GM18951 (cell line): Measurements from ENCODE around the gene GABRB2.

Experiments
- POLR2A ChIP-seq: IDR thresholded peaks from 4 replicates; pipeline ENCODE4 v1.6.1; 2011; ENCODE audit warnings: mild to moderate bottlenecking; ENCODE audit not compliant: insufficient read length, insufficient read depth; ENCODE audit errors: extremely low read depth
- in situ Hi-C: fragments of 300-500 bp; cut with MboI; formaldehyde crosslinking; loops from one replicate; pipeline ENCODE4 v1.12.0; 2022; ENCODE audit warnings: low sequenced_read_pairs, mixed read lengths, inconsistent platforms; ENCODE audit not compliant: unreplicated experiment

GABRB2 gene

DNA sequence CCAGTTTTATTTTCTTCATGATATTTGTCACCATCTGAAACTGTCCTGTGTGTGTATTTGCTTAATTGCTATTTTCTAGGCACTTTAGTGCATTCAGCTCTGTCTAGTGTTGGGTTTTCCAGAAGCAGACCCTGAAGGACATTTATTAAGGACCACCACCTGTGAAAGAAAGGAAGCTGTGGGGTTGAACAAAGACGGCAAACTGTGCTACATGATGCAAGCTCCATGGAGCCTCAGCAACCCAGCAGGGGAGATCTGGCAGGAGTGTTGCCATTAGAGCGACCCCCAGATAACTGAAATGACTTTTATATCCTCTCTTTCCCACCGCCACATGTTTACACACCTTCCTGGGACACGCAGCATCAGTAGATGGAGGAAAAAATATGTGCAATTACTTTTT is 125.5 kb downstream of the GABRB2 start:
- in situ Hi-C loops, result no loop called here
- TF ChIP-seq POLR2A, result no peak

DNA sequence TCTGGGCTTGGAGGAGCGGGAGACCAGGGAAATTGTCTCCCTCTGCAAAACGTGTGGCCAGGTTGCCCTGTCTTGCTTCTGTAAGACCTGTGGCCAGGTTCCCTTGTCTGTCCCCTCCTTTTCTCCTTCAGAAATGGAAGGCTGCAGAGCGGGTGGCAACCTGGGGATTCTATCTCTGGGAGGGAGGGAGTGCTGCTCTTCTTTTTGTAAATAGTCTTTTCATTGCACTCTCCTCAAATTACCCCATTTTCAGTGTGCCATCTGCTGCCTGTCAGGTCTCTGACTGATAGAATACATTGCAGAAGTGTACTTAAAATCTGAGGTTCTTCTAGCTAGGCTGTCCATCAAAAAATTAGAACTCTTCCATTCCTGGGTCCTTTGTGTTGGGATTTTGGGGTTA is 126.0 kb downstream of the GABRB2 start:
- no peak for TF ChIP-seq POLR2A
- in situ Hi-C loops, result no loop called here

DNA sequence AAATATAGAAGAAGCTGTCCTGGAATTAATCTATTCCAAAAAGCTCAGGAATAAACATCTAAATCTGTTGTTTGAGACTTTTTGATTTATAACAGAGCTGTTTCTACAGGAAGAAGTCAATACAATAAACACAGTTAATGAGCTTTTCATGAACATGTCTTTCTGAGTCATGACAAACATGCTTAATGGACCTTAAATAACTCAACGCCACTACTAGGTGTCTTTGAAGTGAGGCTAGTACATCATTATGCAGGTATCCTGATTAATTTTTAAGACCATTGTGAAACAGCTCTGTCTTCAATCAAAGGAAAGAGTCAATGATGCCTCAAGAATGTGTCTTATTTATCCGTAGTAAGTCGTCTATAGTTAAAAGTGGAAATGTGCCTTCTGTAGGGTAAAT is 131.6 kb downstream of the GABRB2 start:
- in situ Hi-C loops, result no loop called here
- no peak for TF ChIP-seq POLR2A

DNA sequence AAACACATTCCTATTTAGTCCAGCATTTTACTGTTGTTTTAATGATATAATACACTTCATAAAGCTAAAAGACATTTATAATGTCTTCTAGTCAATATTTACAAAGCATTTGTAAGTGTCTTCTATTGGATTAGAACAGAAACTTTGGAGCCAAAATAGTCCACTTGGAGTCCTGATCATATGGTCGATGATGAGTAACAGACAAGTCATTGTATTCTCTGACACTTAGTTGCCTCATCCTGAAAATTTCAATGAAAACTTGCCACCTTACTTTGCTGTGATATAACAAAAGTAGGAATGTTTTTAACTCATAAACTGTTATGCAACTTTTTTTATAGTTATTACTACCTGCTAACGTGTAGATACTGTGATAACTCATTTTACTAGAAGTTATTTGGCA is 132.5 kb downstream of the GABRB2 start:
- in situ Hi-C loops, result no loop called here
- no peak for TF ChIP-seq POLR2A

DNA sequence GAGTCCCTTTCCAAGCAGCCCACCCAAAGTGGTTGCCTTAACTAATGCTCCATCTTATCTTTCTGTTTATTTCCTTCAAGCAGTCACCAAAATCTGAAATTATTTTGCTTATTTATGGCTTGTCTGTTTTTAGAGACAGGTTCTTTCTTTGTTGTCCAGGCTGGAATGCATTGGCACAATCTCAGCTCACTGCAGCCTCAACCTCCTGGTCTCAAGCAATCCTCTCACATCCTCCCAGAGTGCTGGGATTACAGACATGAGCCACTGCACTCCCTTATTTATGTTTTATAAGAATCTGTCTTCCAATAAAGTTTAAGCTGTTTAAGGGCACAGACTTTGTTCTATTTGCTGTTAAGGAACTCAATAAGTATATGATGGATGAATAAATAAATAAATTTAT is 133.7 kb downstream of the GABRB2 start:
- TF ChIP-seq POLR2A, result no peak
- in situ Hi-C loops, result no loop called here

DNA sequence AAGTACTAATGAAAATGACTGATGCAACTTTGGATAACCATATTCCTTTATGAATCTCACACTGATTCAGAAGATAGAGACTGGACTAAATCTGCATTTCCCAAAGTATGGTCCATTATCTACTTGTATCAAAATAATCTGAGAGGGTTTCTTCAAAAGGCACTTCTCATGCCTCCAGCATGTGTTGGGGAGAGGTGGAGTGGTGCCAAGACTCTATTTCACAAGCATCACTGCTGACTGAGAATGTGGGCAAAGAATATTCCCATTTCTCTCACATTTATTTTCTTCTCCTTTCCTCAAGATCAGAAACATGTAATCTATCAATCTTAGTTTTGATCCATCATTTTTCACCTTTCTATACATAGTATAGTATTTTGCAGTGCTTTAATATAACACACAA is 135.4 kb downstream of the GABRB2 start:
- in situ Hi-C loops, result no loop called here

DNA sequence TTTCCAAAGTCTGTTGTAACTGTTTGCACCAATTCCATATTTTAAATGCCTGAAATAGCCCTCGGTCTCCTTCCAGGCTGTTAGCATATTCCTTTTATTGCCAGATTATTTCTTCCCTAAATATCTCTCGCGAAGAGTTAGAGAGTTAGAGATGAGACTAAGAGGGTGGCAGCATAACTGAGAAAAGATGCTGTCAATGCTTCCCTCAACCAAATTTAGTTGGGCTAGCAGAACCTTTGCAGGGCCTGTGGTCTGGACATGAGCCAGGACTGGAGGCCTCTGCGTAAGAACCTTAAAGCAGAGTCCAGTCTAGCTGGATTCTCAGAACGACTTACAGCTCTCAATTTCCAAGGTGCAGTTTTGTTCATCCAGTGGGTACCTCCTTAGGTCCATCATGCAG is 135.9 kb downstream of the GABRB2 start:
- in situ Hi-C loops, result no loop called here
- no peak for TF ChIP-seq POLR2A

More for the DNA sequence above, 135.4 kb downstream of the GABRB2 start:
- TF ChIP-seq POLR2A, result no peak

DNA sequence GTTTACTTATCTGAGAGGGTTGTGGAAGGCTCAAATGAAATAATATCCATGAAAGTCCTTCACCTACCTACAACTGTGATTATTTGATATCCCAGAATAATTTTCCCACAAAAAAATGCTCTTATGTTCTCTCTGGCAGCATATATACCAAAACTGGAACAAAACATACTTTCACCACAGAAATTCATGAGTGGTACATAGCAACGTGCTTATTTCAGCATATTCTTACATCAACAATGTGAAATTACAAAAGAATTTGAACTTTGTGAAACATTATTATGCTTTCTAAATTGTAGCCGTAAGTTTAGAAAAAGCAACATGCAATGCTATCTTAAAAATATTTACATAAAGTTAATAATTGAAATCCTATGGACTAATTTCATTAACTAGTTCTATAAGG is 137.1 kb downstream of the GABRB2 start:
- TF ChIP-seq POLR2A, result no peak
- in situ Hi-C loops, result no loop called here

DNA sequence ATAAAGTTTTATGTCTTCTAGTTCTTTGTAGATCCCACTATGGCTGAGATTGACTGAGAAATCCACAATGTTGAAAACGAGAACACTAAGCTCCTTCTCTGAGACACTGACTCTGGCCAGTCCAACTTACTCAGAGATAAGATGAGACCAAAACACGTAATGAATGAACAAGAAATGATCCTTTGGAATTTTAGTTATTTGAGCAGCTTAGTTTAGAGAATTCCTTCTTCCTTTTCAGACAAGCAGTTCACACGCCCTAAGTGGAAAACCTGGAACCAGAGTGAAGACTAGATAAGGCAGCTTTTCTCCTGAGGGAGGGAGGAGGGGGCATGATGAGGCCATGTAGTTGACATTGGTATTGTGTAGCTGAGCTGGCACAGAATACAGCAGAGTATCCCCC is 139.6 kb downstream of the GABRB2 start:
- in situ Hi-C loops, result no loop called here
- no peak for TF ChIP-seq POLR2A

DNA sequence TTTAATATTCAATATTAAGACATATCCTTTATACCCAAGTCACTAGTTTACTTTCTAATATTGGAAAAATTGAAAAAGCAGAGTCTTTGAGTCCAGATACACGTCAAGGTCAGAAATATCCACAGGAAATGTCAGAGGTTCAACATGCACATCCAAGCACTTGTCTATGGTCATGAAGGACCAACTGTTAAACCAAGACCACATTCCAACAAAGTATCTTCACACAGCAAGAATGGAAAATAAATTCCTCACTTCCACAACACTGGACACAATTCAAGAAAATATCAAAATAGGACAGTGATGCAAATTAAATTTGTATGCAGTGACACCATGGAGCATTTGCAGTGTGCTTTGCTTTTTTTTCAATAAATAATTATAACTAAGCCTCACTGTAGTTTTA is 142.5 kb downstream of the GABRB2 start:
- TF ChIP-seq POLR2A, result no peak
- in situ Hi-C loops, result no loop called here

DNA sequence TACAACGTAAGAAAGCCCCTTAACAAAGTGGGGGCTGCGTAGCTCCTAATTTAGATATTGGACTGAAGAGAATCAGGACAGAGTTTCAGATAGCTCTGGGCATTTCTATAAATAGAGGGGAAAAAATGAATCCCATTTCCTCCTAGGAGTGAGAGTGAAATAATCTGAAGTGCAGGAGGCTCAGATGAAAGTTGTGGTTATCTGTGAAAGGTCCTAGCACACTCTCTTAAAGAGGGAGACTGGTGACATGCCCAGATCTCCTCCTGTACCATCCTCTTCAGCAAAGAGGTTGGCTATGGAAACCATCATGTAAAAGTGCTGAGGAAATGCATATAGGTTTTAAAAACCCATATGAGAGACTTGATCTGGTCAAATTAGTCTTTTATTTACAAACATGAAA is 143.4 kb downstream of the GABRB2 start:
- TF ChIP-seq POLR2A, result no peak
- in situ Hi-C loops, result no loop called here

DNA sequence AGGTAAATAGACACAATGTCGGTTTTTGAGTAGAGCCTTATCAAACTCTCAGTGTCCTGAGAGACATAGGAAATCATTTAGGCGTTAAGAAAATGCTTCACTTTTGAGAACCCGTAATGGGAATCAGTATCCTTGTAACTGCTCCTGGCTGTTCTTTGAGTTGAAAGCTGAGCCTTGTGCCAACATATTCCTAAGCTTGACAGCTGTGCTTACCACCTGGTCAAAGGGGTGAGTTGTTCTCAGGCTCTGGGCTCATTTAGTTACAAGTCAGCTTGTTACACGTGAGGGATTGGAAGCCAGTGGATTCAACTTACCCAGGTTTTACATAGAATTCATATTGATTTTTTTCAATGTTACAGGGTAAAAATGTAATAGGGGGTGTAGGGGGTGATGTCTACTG is 145.9 kb downstream of the GABRB2 start:
- in situ Hi-C loops, result no loop called here
- no peak for TF ChIP-seq POLR2A

DNA sequence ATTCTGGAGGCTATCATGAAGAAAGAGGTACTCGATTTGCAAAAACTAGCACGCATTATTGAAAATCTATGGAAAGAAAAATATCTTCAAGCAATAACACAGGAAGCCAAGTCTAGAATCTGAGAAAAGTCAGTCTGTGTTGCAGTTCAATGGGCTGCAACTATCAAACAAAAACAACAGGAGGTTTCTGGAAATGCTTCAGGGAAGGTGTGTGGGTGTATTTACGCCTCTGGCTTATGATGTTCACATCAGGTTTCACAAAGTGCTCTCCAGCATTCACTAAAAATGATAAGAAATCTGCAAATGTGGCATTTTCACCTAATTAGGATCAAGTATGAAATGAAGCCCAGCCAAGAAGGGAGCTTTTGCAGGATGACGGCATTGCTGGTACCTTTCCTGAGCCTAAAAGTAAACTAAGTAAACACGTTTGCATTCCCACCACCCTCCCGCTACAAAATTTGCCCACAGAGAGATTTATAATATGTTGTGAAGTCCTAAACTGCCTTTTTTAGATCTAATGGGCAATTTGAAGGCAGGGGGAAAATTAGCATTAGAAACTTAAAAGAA is 146.4 kb downstream of the GABRB2 start:
- in situ Hi-C loops, result no loop called here

DNA sequence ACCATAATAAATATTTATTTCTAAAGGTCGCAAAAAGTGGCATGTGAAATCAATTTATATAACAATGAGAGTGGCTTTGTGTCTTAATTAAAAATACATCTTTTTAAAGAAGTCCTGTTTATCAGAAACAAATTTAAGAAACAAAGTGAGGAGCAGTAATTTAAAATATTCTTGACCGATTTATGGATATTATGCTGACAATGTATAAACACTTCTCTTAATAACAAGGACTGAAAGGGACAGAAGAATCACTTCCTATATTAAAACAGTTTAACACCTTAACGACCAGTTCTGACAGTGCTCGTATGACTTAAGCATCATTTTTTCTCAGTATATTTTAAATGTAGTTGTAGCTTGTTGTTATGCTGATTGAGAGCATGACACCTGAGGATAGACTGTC is 149.1 kb downstream of the GABRB2 start:
- TF ChIP-seq POLR2A, result no peak
- in situ Hi-C loops, result no loop called here

More for the DNA sequence above, 146.4 kb downstream of the GABRB2 start:
- no peak for TF ChIP-seq POLR2A

DNA sequence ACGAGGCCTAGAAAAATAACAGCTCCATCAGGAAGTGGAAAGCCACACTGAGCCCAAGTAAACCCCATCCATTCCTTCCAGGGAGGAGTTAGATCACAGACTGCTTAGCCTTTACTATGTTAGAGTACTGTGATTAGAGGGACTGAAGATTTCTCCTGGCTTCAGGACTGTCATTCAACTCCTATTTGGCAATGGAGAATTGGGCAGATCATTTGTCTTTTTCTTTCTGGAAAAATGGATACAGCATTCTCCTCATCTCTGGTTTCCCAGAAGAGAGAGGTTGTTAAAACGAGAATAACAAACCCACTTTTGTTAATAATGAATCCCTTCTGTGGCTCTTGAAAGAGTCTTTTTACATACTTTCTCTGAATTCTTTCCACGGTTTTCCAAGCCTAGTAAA is 150.4 kb downstream of the GABRB2 start:
- no peak for TF ChIP-seq POLR2A
- in situ Hi-C loops, result no loop called here
